H4 (cell line): ENCODE results near the gene ZFAND6. TPM values are rescaled to one million over a fixed set of nuclear protein-coding genes. Genes with fewer than 3 reads are reported as not detected.
"Not testable (repeated sequence)": the region's sequence is repeated elsewhere in the genome, so short reads cannot be mapped to it uniquely, and the experiment has no call there.

ENCODE experiments used
- DNase-seq: peaks from one replicate; pipeline ENCODE4 v3.0.0-alpha.2; 2015; ENCODE audit warnings: low spot score
- total RNA-seq: library from RNA; depleted of rRNA; stranded (reverse); fragments of >200 nt; shearing (Covaris generic); gene quantifications from 2 replicates; pipeline ENCODE4 v1.2.3, GENCODE V29; 2014

ZFAND6 gene
- total RNA-seq, 1 experiment from 2014 or later, result 140 TPM

GRCh38 chr15:80151148-80151547, 91.7 kb downstream of the ZFAND6 start:
- DNase-seq, result no peak

- DNase-seq, result no peak
Observed at GRCh38 chr15:80151576-80151975, 92.1 kb downstream of the ZFAND6 start.

- DNase-seq, result peak; percentile 79
Observed at GRCh38 chr15:80152180-80152895, 92.9 kb downstream of the ZFAND6 start.

DNA sequence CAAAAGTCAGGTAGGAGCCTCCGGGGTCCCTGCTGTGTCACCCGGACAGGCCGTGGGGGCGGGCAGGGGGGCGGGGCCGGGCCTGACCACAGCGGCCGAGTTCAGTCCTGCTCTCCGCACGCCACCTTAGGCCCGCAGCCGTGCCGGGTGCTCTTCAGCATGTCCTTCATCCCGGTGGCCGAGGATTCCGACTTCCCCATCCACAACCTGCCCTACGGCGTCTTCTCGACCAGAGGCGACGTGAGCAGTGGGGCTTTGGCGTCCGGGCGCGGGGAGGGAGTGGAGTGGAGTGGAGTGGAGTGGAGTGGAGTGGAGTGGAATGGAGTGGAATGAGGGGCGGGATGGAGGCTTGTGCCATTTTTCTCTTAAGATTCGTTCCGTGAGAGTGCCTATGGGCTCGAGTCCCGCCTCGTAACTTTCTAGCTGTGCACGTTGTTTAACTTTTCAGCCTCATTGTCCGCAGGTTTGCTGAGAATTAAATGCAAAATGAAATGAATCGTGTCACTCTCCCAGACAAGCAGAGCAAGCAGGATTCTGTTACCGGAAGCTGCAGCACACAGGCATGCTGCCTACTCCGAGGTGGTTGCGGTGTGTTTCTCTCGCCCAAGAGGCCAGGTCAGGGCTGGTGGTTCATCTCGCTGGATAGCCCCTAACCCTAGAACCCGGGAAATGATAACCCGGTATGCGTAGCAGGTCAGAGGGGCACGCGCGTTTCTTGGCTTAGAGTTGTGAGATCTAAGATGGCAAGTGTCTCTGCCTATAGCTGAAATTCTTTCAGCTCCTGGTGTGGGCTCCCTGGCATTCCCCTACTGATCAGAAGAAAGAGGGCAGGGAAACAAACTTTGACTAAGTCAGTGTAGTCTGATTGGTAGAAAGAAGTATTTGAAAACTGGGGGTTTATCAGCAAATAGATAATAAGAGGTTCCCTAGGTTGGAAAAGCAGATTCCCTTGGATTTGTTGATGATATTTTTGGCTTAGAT, 93.7 kb downstream of the ZFAND6 start, which contains the start of gene FAH:
TSS of gene FAH (plus strand) at position 104 of the 981 bp plus-strand sequence. CDS start at position 160, 56 bp downstream.
- peak; percentile 49 for DNase-seq

DNA sequence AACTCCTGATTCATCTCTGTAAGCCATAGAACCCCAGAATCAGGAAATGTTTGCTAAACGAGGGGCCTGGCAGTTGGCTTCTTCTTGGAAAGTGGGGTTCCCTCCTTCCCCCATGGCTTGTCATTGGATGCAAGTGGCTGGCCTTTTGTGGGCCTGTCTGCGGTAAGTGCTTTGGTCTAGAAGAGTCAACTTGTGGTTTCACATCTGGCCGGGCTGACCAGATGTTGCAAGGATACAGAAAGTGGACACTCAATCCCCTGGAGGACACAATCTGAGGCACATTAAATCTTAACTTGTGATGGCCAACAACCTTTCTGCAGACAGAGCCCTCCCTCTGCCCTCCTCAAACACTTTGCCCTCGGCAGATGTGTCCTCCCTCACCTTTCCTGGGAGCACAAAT, 94.4 kb downstream of the ZFAND6 start:
- no peak for DNase-seq

DNA sequence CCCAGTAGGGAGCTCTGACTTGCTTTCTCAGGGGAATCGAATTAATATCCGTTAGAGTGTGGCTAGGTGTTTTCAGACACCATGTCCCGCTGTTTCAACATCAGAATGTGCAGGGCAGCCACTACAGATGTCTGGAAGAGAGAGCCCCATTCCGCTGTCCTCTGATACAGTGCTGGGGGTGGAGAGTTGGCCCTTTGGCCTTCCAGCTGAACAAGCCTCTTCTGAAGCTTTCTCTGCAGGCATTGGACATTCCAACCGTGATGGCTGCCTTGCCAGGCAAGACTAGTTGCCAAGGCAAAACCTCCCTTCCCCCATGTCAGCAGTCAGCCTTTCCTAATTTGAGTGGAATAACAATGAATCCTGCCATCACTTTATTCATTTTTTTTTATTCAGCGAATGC, 94.9 kb downstream of the ZFAND6 start:
- DNase-seq, result no peak

GRCh38 chr15:80155001-80155377, 95.5 kb downstream of the ZFAND6 start:
- no peak for DNase-seq

DNA sequence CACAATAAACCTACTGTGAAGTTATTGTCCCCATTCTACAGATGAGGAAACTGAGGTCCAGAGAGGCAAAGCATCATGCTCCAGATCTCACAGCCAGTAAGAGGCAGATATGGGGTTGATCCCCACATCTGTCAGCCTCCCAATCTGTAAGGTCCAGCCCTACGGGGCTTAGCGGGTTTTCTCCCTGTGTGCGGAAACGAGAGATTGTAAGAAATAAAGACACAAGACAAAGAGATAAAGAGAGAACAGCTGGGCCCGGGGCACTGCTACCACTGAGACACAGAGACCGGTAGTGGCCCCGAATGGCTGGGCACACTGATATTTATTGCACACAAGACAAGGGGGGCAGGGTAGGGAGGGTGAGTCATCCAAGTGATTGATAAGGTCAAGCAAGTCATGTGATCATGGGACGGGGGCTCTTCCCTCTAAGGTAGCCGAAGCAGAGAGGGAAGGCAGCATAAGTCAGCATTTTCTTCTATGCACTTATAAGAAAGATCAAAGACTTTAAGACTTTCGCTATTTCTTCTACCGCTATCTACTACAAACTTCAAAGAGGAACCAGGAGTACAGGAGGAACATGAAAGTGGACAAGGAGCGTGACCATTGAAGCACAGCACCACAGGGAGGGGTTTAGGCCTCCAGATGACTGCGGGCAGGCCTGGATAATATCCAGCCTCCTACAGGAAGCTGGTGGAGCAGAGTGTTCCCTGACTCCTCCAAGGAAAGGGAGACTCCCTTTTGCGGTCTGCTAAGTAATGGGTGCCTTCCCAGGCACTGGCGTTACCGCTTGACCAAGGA, 96.1 kb downstream of the ZFAND6 start:
- DNase-seq, result not testable (repeated sequence)

DNA sequence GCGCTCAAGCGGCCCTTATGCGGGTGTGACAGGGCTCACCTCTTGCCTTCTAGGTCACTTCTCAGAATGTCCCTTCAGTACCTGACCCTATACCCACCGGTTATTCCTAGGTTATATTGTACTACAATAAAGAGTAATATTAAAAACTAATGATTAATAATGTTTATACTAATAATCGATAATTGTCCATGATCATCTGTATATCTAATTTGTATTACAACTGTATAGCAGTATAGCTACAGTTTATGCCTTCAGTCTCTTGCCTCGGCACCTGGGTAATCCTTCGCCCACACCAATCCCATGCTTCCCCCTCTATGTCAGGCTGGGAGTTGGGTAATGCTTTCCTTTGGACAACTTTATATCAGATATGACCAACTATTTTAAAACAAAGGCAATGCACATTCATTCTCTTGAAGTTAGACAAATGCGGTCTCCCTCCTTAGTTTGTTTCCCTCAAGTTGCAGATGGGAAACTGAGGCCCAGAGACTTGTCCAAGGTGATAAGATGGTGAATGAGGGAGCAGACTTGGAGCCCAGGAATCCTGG, 96.8 kb downstream of the ZFAND6 start:
- DNase-seq, result no peak

- no peak for DNase-seq
Observed at GRCh38 chr15:80157215-80157614, 97.7 kb downstream of the ZFAND6 start.

DNA sequence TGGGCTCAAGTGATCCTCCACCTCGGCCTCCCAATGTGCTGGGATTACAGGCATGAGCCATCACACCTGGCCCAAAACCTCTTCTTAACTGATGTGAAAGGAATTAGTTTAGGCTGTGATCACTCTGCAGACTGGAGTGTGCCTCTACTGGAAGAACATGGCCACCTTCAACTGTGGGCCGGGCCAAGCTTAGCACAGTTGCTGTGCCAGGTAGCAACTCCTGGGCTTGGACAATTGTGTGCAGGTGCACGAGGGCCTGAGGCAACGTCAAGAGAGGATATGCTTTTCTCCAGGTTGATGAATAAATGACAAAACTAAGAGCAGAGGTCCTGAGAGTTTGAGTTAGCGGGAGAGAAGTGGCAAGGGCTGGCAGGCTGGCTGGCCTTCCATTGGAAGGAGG, 99.8 kb downstream of the ZFAND6 start:
- DNase-seq, result no peak

DNA sequence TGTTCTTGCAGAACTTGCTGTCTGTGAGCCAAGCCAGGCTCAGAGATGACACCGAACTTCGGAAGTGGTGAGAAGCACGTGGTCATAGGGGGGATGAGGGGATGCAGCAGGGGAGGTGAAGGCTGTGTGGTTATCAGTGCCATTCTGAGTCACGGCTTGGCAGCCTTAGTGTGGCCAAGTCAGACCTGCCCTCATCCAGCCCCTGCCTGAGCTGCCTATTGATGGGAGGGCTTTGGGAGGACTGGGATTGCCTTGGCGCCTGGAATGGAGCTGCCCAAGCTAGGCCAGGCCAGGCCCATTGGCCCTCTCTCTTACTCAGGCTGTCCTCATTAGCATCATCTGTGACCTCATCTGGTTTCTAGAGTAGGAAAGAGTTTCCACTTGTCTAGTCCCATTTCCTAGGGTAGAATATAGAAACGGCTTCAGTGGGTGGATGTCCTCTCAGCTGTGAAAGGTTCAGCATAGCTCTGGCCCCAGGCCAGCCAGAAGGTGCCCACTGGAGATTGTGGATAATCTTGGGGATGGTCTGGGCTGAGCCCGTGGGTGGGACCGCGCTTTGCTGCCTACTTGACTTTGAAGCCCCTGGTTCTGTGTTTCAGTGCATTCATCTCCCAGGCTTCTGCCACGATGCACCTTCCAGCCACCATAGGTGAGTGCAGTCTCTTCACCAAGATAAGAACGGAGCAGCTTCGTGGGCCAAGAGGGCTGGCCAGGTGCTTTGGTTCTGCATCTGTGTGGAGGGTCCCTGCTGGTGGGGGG, 100.5 kb downstream of the ZFAND6 start:
- DNase-seq, result no peak

GRCh38 chr15:80160570-80161156, 101.2 kb downstream of the ZFAND6 start:
- DNase-seq, result peak; percentile 82

- DNase-seq, result no peak
Observed at GRCh38 chr15:80161468-80162016, 102.1 kb downstream of the ZFAND6 start.

DNA sequence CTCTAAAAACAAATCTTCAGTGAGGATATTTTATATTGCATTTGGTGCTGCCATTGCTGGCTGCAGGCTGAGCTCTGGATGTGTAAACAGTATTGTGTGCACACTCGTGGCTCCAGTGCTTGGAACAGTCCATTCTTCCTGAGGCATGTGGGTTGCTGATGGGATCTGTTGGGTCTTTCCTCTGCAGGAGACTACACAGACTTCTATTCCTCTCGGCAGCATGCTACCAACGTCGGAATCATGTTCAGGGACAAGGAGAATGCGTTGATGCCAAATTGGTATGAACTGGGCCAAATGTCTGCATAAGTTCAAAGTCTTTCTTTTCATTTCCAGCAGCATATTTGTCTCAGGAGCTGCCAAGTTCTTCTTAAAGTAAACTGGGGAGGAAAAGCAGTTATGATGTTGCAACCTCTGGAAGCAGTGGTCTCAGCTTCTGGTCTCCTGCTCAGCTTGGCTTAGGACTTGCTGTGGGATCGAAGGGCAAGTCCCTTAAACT, 102.6 kb downstream of the ZFAND6 start:
- DNase-seq, result no peak

GRCh38 chr15:80163217-80163616, 103.7 kb downstream of the ZFAND6 start:
- no peak for DNase-seq

- DNase-seq, result no peak
Observed at GRCh38 chr15:80163897-80164296, 104.4 kb downstream of the ZFAND6 start.

- DNase-seq, result no peak
Observed at GRCh38 chr15:80167936-80168335, 108.5 kb downstream of the ZFAND6 start.

GRCh38 chr15:80168421-80168820, 108.9 kb downstream of the ZFAND6 start:
- DNase-seq, result no peak

DNA sequence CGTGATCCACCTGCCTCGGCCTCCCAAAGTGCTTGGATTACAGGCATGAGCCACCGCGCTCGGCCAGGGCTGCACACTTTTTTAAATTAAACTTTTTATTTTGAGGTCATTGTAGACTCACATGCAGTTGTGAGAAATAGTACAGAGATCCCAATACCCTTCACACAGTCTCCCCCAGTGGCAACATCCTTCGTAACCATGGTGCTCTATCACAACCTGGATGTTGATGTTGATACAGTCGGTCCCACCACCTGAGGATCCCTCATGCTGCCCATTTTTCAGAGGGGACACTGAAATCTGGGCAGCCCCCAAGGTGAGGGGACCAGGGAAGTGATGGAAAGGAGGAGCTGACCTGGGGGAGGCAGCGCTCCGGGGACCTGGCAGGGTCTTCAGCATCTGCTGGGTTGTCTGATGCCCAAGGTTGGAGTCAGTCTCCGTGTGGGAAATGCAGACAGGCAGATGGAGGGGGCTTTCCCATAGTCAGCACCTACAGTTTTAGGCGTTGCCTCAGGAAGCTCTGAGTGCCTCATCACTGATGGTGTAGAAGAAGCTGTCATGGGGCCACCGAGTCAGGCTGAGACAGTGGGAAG, 110.4 kb downstream of the ZFAND6 start:
- no peak for DNase-seq
